ENCODE results near the gene STRBP.

Gene STRBP

GRCh38 chr9:123234853-123235252 lies 33.5 kb downstream of the STRBP start:
- no peak overlapping the region for H3K27ac ChIP-seq
- no peak for DNase-seq (ENCODE audit: low spot score)
- no peak for TF ChIP-seq CTCF (IDR thresholded peaks at IDR 0.05)
- H3K4me3 ChIP-seq, result no peak overlapping the region

DNA sequence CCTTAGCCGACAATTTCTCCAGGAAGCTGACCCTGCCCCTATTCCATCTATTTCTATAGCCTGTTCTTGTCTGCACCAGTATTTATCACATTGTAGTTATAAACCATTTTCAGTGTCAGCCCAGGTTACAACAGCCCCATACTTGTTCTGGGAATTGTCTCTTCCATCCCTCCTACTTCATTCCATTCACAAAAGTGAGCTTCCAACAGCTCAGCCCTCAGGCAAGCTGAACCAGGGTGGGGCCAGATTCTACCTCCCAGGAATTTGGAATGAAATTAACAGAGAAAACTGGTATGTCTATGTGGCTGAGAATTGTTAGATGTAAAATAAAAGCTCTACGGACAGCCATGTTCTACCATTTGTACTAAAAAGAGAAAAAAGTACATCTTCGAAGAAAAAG lies 36.1 kb downstream of the STRBP start:
- Histone ChIP-seq H3K4me3 (no peak overlapping the region), H3K27ac (no peak overlapping the region)
- DNase-seq (ENCODE audit: low spot score), result no peak
- TF ChIP-seq CTCF (IDR thresholded peaks at IDR 0.05), result no peak

DNA sequence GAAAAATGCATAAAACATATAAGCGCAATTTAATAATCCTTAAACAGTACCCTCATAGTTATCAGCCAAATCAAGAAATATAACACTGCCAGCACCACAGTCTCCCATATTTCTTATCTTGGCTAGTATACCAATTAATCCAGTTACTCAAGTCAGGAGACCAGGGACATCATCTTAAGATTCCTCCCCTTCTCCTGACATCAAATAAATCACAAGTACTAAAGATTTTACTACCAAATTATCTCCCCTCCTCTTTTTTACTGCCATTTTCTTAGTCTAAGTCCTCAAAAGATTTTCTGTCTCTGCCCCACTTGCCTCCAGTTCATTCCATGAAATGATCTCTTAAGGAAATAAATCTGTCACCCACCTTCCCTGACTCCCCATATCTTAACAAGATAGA lies 37.0 kb downstream of the STRBP start:
- DNase-seq (ENCODE audit: low spot score), result no peak
- Histone ChIP-seq H3K4me3 (no peak overlapping the region), H3K27ac (no peak overlapping the region)
- TF ChIP-seq CTCF (IDR thresholded peaks at IDR 0.05), result no peak

DNA sequence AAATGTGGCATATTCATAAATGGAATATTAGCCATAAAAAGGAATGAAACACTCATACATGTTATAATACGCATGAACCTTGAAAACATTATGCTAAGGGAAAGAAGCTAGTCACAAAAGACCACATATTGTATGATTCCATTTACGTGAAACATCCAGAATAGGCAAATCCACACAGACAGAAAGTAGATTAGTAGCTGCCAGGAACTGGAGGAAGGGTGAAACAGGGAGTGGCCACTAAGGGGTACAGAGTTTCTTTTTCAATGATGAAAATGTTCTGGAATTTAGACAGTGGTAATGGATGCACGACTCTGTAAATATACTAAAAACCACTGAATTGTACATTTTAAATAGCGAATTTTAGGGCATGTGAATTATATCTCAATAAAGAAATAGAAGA lies 39.4 kb downstream of the STRBP start:
- no peak overlapping the region for H3K4me3 ChIP-seq
- no peak for DNase-seq (ENCODE audit: low spot score)
- no peak for TF ChIP-seq CTCF (IDR thresholded peaks at IDR 0.05)
- no peak overlapping the region for H3K27ac ChIP-seq

GRCh38 chr9:123225995-123226394 lies 42.4 kb downstream of the STRBP start:
- Histone ChIP-seq H3K27ac (no peak overlapping the region), H3K4me3 (no peak overlapping the region)
- no peak for TF ChIP-seq CTCF (IDR thresholded peaks at IDR 0.05)
- no peak for DNase-seq (ENCODE audit: low spot score)

DNA sequence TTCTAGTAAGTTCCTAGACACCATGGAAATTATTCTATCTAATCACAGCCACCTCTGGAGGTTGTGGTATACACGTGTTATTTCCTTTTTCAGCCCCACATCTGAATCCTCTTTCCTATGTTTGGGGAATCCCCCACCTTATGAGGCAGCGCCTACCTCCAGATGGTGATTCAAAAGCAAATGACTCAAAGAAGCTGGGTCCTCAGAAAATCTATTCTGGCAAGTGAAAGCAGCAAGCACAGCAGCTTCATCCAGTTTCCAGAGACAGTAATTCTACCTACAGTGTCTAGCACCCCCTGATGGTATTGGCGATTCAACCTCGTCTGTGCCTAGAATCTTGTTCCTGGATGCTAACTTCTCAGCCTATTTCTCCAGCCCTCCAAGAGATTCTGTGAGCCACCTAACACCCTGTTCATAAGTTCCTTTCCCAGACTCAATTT lies 43.0 kb downstream of the STRBP start:
- DNase-seq (ENCODE audit: low spot score), result no peak
- no peak for TF ChIP-seq CTCF (IDR thresholded peaks at IDR 0.05)
- Histone ChIP-seq H3K27ac (no peak overlapping the region), H3K4me3 (no peak overlapping the region)

DNA sequence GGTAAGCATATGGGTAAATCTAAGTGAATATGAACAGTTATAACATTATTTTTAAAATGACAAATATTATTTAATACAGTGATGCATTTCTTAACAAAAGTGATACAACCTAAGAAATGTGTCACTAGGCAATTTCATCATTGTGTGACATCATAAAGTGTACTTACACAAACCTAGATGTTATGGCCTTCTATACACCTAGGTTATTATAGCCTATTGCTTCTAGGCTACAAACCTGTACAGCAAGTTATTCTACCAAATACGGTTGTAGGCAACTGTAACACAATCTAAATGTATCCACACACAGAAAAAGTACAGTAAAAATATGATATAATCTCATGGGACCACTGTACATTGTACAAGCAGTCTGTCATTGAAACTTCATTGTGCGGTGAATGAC lies 48.3 kb downstream of the STRBP start:
- DNase-seq (ENCODE audit: low spot score), result no peak
- H3K4me3 ChIP-seq, result no peak overlapping the region
- no peak for TF ChIP-seq CTCF (IDR thresholded peaks at IDR 0.05)
- no peak overlapping the region for H3K27ac ChIP-seq
